B cell (primary cell): Measurements from ENCODE around the gene MAP3K7CL. TPM values are rescaled to one million over a fixed set of nuclear protein-coding genes. Genes with fewer than 3 reads are reported as not detected.
"Not testable (repeated sequence)": the region's sequence is repeated elsewhere in the genome, so short reads cannot be mapped to it uniquely, and the experiment has no call there.

Source experiments
- ATAC-seq: fragments of 200-7000 bp; cut with Tn5 transposase; one replicate; pipeline ENCODE4 v1.10.0; 2021; ENCODE audit warnings: low read depth, mild to moderate bottlenecking, moderate number of reproducible peaks, moderate library complexity
- CTCF ChIA-PET: fragments of 350-600 bp; sonication (Branson Sonifier 250); formaldehyde crosslinking; loops from one replicate; lab custom pipeline; 2021; ENCODE audit warnings: antibody characterized with exemption, inconsistent platforms; lab: Charles Lee
- POLR2A ChIA-PET: fragments of 350-600 bp; sonication (Branson Sonifier 250); formaldehyde crosslinking; loops from one replicate; lab custom pipeline; 2021; ENCODE audit warnings: antibody characterized with exemption; lab: Charles Lee
- DNase-seq: peaks from one replicate; pipeline ENCODE4 v3.0.0; 2013
- H2AFZ ChIP-seq: 2 replicates; pipeline ENCODE4 v1.6.1; 2012; ENCODE audit warnings: mild to moderate bottlenecking, low read depth, low read length; ENCODE audit not compliant: insufficient read depth, poor library complexity, severe bottlenecking
- H3K27ac ChIP-seq, 2 donors: 1 replicate in 1 of 2; 2 replicates in 1 of 2; pipeline ENCODE4 v1.5.1; 2012 to 2013; ENCODE audit warnings: low read length in 2 of 2, mild to moderate bottlenecking in 2 of 2, moderate library complexity in 1 of 2
- H3K27me3 ChIP-seq, 4 experiments: fragments of 200-600 bp in 1 of 4; sonication (generic) in 1 of 4; replicated peaks in 1 of 4; 1 replicate in 2 of 4; 2 replicates in 2 of 4; pipeline versions ENCODE4 v1.6.1 to v1.7.0; 2013 to 2016; ENCODE audit warnings: low read length in 3 of 4, mild to moderate bottlenecking in 2 of 4, mixed read lengths in 1 of 4, moderate library complexity in 1 of 4; ENCODE audit not compliant: insufficient read depth in 4 of 4, control insufficient read depth in 3 of 4; ENCODE audit errors: control extremely low read depth in 1 of 4
- H3K36me3 ChIP-seq, 2 experiments: replicated peaks in 1 of 2; 1 replicate in 1 of 2; 2 replicates in 1 of 2; pipeline versions ENCODE4 v1.6.1 to v1.7.1; 2013; ENCODE audit warnings: low read length in 1 of 2; ENCODE audit not compliant: insufficient read depth in 2 of 2, control insufficient read depth in 1 of 2; ENCODE audit errors: control extremely low read depth in 1 of 2, extremely low read depth in 1 of 2
- H3K4me1 ChIP-seq, 2 donors: fragments of 200-600 bp in 1 of 2; sonication (generic) in 1 of 2; 1 replicate in 1 of 2; 2 replicates in 1 of 2; pipeline versions ENCODE4 v1.5.1 to v1.6.1; 2013 to 2017; ENCODE audit warnings: low read length in 2 of 2; ENCODE audit not compliant: control insufficient read depth in 2 of 2, insufficient read depth in 2 of 2
- H3K4me2 ChIP-seq: replicated peaks from 2 replicates; pipeline ENCODE3; 2012; ENCODE audit warnings: mild to moderate bottlenecking, low read depth, low read length; ENCODE audit not compliant: poor library complexity, severe bottlenecking
- H3K4me3 ChIP-seq, 5 experiments: fragments of 200-600 bp in 1 of 5; sonication (generic) in 1 of 5; 1 replicate in 3 of 5; 2 replicates in 2 of 5; pipeline versions ENCODE4 v1.5.1 to v1.7.0; 2011 to 2016; ENCODE audit warnings: low read length in 4 of 5, mild to moderate bottlenecking in 4 of 5, low read depth in 2 of 5, control low read depth in 1 of 5, moderate library complexity in 1 of 5; ENCODE audit not compliant: insufficient read depth in 1 of 5; ENCODE audit errors: control extremely low read depth in 1 of 5, extremely low read depth in 1 of 5
- H3K79me2 ChIP-seq: fragments of 200-600 bp; sonication (generic); one replicate; pipeline ENCODE4 v1.6.0; 2016; ENCODE audit warnings: low read length; ENCODE audit not compliant: control insufficient read depth, insufficient read depth
- H3K9ac ChIP-seq: fragments of 200-600 bp; sonication (generic); 2 replicates; pipeline ENCODE4 v1.6.1; 2017; ENCODE audit warnings: mild to moderate bottlenecking, low read length, moderate library complexity
- H3K9me3 ChIP-seq, 3 donors: one replicate each; pipeline versions ENCODE4 v1.6.1 to v1.7.1; 2013; ENCODE audit warnings: low read length in 2 of 3; ENCODE audit not compliant: control insufficient read depth in 2 of 3, insufficient read depth in 1 of 3; ENCODE audit errors: control extremely low read depth in 1 of 3
- H4K20me1 ChIP-seq: 2 replicates; pipeline ENCODE4 v1.6.0; 2012; ENCODE audit warnings: mild to moderate bottlenecking, low read length; ENCODE audit not compliant: insufficient read depth, control insufficient read depth, poor library complexity, severe bottlenecking
- H3K27ac Mint-ChIP-seq: one replicate; pipeline ENCODE4 v1.8.0; 2021; ENCODE audit warnings: mixed read lengths
- H3K27me3 Mint-ChIP-seq: one replicate; pipeline ENCODE4 v1.8.0; 2021; ENCODE audit warnings: mixed read lengths
- H3K4me1 Mint-ChIP-seq: one replicate; pipeline ENCODE4 v1.8.0; 2021; ENCODE audit warnings: mixed read lengths
- H3K4me3 Mint-ChIP-seq: one replicate; pipeline ENCODE4 v1.8.0; 2021; ENCODE audit warnings: mixed read lengths
- H3K9me3 Mint-ChIP-seq: one replicate; pipeline ENCODE4 v1.8.0; 2022; ENCODE audit warnings: mixed read lengths; ENCODE audit not compliant: insufficient read depth
- EZH2 ChIP-seq: IDR thresholded peaks from 2 replicates; pipeline ENCODE4 v1.6.1; 2012; ENCODE audit warnings: borderline replicate concordance, low read depth, mild to moderate bottlenecking, moderate library complexity, low read length; ENCODE audit not compliant: insufficient read depth, poor library complexity, severe bottlenecking
- WGBS: methylation state at CpG from one replicate; pipeline ENCODE4 v1.1.5; 2013; ENCODE audit warnings: missing lambda C conversion rate; ENCODE audit not compliant: insufficient coverage; 5-methylcytosine and 5-hydroxymethylcytosine counted together
- intact Hi-C: fragments of 100-400 bp; cut with micrococcal nuclease; formaldehyde crosslinking; loops from one replicate; pipeline ENCODE4 v1.10.0; 2022
- polyA plus RNA-seq: library from polyadenylated mRNA; depleted of rRNA; stranded (reverse); fragments of >200 nt; gene quantifications from 2 replicates; pipeline ENCODE4 v1.2.3, GENCODE V29; 2012
- total RNA-seq, 2 donors: library from RNA; stranded (reverse); fragments of 120-200 nt in 1 of 2; gene quantifications; 1 replicate in 1 of 2; 2 replicates in 1 of 2; pipeline versions ENCODE4 v1.2.3 to v1.2.4, GENCODE V29; 2013 to 2022
- TF ChIP-seq, protein P1 (sequence below): fragments of 200-600 bp; IDR thresholded peaks from one replicate; pipeline ENCODE4 v1.8.0; 2022; ENCODE audit warnings: antibody characterized with exemption, mild to moderate bottlenecking

The MAP3K7CL gene
- total and polyA plus RNA-seq, 2 donors (not counting 1 experiment from before 2014, with no cell fraction given), result 8.9 to 11.9 TPM

DNA sequence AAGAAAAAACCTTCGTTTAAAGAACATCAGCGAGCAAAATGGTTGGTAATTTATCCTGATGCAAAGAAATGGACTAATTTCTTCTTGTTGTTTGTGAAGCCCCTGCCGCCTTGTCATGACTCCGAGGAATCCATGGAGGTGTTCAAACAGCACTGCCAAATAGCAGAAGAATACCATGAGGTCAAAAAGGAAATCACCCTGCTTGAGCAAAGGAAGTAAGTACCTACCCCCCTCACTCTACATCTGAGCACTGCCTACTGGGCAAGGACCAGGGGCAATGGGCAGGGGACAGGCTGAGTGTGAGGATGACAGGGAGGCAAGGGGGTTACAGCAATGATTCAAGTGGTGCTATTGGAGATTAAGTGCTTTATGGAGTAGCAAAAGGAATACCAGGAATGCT lies 29.4 kb downstream of the MAP3K7CL start:
- ChIA-PET POLR2A (no interaction called here), CTCF (no interaction called here)
- TF ChIP-seq, protein P1, sequence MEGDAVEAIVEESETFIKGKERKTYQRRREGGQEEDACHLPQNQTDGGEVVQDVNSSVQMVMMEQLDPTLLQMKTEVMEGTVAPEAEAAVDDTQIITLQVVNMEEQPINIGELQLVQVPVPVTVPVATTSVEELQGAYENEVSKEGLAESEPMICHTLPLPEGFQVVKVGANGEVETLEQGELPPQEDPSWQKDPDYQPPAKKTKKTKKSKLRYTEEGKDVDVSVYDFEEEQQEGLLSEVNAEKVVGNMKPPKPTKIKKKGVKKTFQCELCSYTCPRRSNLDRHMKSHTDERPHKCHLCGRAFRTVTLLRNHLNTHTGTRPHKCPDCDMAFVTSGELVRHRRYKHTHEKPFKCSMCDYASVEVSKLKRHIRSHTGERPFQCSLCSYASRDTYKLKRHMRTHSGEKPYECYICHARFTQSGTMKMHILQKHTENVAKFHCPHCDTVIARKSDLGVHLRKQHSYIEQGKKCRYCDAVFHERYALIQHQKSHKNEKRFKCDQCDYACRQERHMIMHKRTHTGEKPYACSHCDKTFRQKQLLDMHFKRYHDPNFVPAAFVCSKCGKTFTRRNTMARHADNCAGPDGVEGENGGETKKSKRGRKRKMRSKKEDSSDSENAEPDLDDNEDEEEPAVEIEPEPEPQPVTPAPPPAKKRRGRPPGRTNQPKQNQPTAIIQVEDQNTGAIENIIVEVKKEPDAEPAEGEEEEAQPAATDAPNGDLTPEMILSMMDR, result no peak
- TF ChIP-seq EZH2, result no peak
- no peak overlapping the region for H3K9ac ChIP-seq
- Mint-ChIP-seq H3K4me1 (no peaks in the 10 kb centered on the region), H3K27ac (no peak overlapping the region), H3K9me3 (no peaks in the 10 kb centered on the region), H3K27me3 (no peaks in the 10 kb centered on the region), H3K4me3 (no peak overlapping the region)
- 94% methylated on average over 2 of the region's 4 CpGs for WGBS
- H3K36me3 ChIP-seq, result peaks cover 0 to 4% of the 10 kb centered on the region in 2 experiments
- H3K27ac ChIP-seq, result no peak overlapping the region
- H3K9me3 ChIP-seq, result peaks cover 0 to 4% (median 0%) of the 10 kb centered on the region in 3 donors
- intact Hi-C loops, result no loop called here
- H2AFZ ChIP-seq, result no peak overlapping the region
- ATAC-seq (no peak), DNase-seq (no peak)
- no peaks in the 10 kb centered on the region for H4K20me1 ChIP-seq
- no peak overlapping the region for H3K4me3 ChIP-seq
- no peaks in the 10 kb centered on the region for H3K4me1 ChIP-seq
- H3K27me3 ChIP-seq, result peaks cover 0 to 3% (median 0%) of the 10 kb centered on the region in 4 experiments
- no peak overlapping the region for H3K4me2 ChIP-seq
- no peaks in the 10 kb centered on the region for H3K79me2 ChIP-seq

DNA sequence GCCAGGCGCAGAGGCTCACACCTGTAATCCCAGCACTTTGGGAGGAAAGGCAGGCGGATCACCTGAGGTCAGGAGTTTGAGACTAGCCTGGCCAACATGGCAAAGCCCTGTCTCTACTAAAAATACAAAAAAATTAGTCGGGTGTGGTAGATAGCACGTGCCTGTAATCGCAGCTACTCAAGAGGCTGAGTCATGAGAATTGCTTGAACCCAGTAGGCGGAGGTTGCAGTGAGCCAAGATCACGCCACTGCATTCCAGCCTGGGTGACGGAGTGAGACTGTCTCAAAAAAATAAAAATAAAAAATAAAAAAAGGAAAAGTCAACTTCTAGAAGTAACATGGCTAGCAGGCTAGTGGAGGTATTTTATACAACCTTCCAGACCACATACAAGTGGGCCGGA lies 32.4 kb downstream of the MAP3K7CL start:
- H3K4me3 Mint-ChIP-seq, POLR2A ChIA-PET, H3K9me3 Mint-ChIP-seq, H3K4me1 Mint-ChIP-seq, H3K9me3 ChIP-seq, H3K79me2 ChIP-seq, H4K20me1 ChIP-seq, intact Hi-C loops, H3K9ac ChIP-seq, DNase-seq, H3K27ac ChIP-seq, ATAC-seq, H3K27me3 Mint-ChIP-seq, H3K27me3 ChIP-seq, H2AFZ ChIP-seq, H3K4me1 ChIP-seq, H3K27ac Mint-ChIP-seq, H3K4me2 ChIP-seq, H3K4me3 ChIP-seq, H3K36me3 ChIP-seq: not testable (repeated sequence)
- WGBS, result 97% methylated on average over 5 of the region's 9 CpGs
- CTCF ChIA-PET, result interaction anchor here (1.7 to 3.1 kb wide), 2 partner anchors 209 to 211 kb away, joined by 7 to 25 read pairs; no protein-coding TSS in a partner anchor
